DOHH2 (cell line): ENCODE measurements around the gene ATP11A.

Source experiments
- EZH2phosphoT487 ChIP-seq: fragments of 200-600 bp; sonication (generic); IDR thresholded peaks from 2 replicates; pipeline ENCODE4 v1.6.1; 2017; ENCODE audit warnings: borderline replicate concordance, mild to moderate bottlenecking, antibody characterized with exemption, low read length, moderate library complexity, mixed read lengths
- TF ChIP-seq, protein P1 (sequence below): fragments of 200-600 bp; sonication (generic); IDR thresholded peaks from one replicate; pipeline ENCODE4 v1.5.1; 2014; ENCODE audit warnings: antibody characterized with exemption, mild to moderate bottlenecking, low read depth, low read length; ENCODE audit not compliant: poor library complexity, severe bottlenecking

DNA sequence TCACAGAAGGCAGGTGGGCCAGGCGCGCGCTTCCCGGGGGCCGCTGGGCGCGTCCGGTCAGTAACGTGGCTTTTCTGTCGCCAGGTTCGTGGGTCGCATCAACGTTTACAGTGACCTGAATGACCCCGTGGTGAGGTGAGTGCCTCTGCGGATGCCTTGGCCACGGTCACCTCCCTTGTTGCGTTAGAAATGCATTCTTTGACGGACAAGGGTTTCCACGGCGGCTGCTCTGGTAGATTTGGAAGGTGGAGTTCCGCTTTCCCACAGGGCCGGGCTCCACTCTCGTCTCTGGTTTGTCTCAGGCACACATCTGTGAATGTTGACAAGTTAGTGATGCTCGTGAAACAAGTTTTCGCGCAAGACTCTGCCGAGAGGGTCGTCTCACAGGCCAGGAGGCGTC lies 130.0 kb downstream of the ATP11A start:
- TF ChIP-seq, protein P1, sequence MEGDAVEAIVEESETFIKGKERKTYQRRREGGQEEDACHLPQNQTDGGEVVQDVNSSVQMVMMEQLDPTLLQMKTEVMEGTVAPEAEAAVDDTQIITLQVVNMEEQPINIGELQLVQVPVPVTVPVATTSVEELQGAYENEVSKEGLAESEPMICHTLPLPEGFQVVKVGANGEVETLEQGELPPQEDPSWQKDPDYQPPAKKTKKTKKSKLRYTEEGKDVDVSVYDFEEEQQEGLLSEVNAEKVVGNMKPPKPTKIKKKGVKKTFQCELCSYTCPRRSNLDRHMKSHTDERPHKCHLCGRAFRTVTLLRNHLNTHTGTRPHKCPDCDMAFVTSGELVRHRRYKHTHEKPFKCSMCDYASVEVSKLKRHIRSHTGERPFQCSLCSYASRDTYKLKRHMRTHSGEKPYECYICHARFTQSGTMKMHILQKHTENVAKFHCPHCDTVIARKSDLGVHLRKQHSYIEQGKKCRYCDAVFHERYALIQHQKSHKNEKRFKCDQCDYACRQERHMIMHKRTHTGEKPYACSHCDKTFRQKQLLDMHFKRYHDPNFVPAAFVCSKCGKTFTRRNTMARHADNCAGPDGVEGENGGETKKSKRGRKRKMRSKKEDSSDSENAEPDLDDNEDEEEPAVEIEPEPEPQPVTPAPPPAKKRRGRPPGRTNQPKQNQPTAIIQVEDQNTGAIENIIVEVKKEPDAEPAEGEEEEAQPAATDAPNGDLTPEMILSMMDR: no peak
- no peak for TF ChIP-seq EZH2phosphoT487
